GM12874 (cell line): ENCODE data around the gene RSU1.

Experiments used
- TF ChIP-seq, protein P1 (sequence below): IDR thresholded peaks from 2 replicates; pipeline ENCODE4 v1.5.1; 2011; ENCODE audit warnings: low read depth, mild to moderate bottlenecking, control low read depth, low read length, moderate library complexity; ENCODE audit not compliant: insufficient read depth

Gene RSU1

DNA sequence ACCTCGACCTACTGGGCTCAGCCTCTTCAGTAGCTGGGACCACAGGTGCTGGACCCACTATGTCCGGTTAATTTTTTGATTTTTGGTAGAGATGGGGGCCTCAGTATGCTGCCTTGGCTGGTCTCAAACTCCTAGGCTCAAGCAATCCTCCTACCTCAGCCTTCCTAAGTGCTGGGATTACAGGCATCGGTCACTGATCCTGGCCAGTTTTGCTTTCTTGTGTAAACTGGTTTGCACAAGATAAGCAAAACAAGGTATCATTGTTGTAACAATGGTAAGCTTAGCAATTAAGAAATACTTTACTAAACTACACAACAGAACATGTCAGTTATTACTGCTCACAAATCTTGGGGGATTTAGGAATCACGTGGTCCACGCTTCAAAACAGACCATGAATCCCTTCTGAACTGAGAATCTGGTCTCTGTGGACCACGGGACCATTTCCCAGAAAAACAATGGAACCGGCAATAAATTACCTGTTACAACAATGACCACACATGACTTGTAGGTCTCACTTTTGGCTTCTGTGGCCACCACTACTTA is 36.8 kb downstream of the RSU1 start:
- TF ChIP-seq, protein P1, sequence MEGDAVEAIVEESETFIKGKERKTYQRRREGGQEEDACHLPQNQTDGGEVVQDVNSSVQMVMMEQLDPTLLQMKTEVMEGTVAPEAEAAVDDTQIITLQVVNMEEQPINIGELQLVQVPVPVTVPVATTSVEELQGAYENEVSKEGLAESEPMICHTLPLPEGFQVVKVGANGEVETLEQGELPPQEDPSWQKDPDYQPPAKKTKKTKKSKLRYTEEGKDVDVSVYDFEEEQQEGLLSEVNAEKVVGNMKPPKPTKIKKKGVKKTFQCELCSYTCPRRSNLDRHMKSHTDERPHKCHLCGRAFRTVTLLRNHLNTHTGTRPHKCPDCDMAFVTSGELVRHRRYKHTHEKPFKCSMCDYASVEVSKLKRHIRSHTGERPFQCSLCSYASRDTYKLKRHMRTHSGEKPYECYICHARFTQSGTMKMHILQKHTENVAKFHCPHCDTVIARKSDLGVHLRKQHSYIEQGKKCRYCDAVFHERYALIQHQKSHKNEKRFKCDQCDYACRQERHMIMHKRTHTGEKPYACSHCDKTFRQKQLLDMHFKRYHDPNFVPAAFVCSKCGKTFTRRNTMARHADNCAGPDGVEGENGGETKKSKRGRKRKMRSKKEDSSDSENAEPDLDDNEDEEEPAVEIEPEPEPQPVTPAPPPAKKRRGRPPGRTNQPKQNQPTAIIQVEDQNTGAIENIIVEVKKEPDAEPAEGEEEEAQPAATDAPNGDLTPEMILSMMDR, result no peak

DNA sequence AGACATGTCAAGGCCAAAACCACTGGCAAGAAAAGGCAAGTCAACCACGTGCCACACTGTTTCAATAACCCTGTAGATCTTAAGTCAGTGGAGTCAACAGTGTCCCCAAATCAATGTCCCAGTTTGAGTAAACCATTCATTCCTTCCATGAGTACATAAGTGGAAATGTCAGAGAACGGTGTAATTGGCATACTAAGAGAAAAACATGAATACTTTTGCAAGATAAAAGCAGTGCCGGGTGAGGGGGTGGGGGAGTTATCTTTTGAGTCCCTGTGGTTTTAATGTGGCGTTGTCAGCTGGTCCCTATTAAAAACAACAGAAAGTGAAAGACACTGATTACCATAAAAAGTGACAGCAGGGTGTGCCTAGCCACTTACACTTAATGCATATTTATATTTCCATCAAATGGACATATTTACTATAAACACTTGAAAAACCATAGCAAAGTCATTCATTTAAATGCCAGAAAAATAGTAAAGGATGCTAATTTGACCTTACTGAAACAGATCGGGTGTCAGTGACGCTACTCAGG is 37.8 kb downstream of the RSU1 start:
- TF ChIP-seq, protein P1, result no peak

DNA sequence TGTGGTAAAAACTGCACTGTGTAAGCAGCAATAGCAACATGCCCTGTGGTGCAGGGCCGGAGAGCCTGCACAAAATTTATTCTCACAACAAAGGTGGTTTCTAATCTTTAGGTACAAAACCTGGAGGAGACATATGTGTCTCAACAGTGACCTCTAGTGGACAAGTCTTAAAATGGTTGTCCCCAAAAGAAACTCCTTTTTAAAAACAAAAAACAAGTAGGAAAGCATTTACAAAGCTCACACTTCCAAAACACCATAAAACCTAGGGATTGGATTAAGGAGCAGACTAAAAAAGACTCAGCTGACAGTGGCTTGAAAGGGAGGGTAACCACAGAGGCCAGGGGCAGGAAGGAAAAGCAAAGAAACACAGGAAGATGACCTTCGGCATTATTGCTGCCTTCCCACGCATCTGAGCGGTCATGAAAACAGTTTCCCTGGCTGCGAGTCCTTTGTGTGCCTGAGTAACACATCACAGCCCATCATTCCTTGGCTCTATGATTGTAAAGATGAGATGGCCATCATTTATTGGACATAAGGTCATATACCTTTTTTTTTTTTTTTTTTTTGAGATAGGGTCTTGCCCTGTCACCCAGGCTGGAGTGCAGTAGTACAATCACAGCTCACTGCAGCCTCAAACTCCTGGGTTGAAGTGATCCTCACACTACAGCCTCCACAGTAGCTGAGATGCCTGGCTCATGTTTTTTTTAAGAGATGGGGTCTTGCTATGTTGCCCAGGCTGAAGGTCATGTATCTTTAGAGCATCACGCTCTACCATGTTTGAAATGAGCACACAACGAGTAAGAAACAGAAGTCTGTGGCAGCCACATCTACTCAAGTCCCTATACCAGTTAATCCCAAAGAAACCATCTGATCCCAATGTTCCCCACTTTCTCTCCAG is 39.5 kb downstream of the RSU1 start:
- TF ChIP-seq, protein P1, result peak; percentile 41

DNA sequence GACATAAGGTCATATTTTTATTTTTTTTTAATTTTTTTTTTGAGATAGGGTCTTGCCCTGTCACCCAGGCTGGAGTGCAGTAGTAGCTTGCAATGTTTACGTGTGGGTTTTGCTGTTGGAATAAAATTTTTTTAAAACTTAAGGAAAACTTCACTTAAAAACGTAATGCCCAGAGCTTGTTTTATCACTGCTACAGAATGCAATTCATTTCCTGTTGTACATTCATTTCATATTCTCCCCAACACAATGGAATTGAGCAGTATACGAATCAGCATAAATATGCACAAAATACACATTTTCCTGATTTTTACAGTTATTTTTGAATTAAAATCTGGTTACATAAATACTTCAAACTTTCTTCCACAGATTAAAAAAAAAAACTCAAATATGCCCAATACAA is 40.3 kb downstream of the RSU1 start:
- TF ChIP-seq, protein P1, result no peak

DNA sequence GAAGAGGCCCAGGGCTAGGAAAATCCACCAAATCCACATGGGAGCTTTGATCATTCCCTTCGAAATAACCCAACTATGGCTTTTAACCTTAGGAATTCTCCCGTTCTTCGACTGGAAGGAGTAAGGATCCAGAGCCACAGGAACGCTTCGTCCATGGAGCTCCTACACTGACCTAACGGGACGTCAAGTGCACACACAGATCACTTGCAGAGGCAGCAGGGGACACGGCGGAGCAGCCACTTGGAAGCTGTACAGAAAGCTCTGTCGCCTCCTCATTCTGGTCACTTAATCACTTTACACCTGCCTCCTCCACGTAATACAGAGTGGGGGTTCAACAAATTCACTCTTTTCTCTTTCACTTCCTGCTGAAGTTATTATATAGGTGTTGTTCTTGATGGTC is 43.9 kb downstream of the RSU1 start:
- TF ChIP-seq, protein P1, result no peak

DNA sequence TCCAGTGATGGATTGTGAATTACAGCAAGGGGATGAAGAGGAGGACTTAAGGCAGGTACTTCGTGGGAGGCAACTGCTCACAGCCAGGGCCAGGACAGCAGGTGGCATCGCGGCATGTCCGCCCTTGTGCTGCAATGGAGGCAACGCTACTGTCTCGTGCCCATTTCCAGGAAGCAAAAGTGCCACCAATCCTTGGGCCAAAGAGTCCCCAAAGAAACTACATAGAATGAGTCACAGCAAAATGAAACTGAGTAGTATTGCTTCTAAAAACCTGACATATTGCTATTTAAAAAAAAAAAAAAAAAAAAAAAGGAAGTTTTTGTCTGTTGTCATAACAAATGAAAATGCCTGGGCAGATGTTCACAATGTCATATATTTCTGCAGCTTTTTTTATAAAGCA is 46.6 kb downstream of the RSU1 start:
- TF ChIP-seq, protein P1, result no peak

DNA sequence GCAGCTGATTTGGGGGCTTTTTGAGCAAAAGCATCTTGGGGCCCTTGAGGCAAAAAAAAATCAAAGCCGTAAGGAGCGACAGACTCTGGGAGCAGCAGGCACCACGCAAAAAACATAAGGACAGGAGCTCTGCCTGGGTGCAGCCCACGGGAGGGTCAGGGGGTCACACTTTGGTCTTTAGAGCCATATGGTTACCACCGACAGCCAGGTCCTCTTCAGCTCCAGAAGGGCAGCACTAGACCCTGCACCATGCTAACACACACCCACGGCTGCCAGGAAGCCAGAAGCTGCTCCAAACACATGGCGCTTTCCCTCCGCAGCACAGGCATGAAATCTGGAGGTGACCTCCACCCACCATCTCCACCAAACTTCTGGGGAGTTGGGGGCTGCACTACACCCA is 47.1 kb downstream of the RSU1 start:
- TF ChIP-seq, protein P1, result no peak
